Measurements from ENCODE around the gene DNLZ.

DNLZ gene

GRCh38 chr9:136376457-136376856 lies 12.9 kb upstream of the DNLZ start:
- Mint-ChIP-seq H3K27ac (no peak overlapping the region), H3K4me1 (ENCODE audit: low read depth) (no peaks in the 10 kb centered on the region), H3K4me3 (no peak overlapping the region), H3K9me3 (no peaks in the 10 kb centered on the region), H3K36me3 (ENCODE audit: low read depth) (peaks cover 3% of the 10 kb centered on the region), H3K27me3 (ENCODE audit: low read depth) (no peaks in the 10 kb centered on the region)
- no peak for DNase-seq (ENCODE audit: low spot score)

GRCh38 chr9:136375096-136375495 lies 11.6 kb upstream of the DNLZ start:
- Mint-ChIP-seq H3K9me3 (no peaks in the 10 kb centered on the region), H3K27ac (no peak overlapping the region), H3K36me3 (ENCODE audit: low read depth) (no peaks in the 10 kb centered on the region), H3K4me1 (ENCODE audit: low read depth) (no peaks in the 10 kb centered on the region), H3K4me3 (no peak overlapping the region), H3K27me3 (ENCODE audit: low read depth) (no peaks in the 10 kb centered on the region)
- no peak for DNase-seq (ENCODE audit: low spot score)

DNA sequence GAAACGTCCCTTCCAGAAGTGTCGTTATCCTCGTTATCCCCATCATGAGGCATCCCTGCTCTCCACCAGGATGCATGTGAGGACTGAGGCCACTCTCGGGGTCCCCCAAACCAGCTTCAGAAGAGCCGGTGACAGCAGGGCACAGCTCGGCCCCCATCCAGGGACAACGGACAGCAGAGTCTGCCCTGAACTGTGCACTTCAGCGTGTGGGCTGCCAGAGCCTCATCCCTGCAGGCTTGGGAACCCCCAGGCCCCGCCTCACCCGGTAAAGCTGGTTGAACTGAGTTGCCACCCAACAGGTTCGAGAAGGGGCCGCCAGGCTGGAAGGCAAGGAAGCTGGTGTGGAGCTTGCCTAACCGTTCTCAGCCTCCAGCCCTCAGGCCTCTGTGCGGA lies 10.6 kb upstream of the DNLZ start:
- Mint-ChIP-seq H3K36me3 (ENCODE audit: low read depth) (no peaks in the 10 kb centered on the region), H3K4me1 (ENCODE audit: low read depth) (no peaks in the 10 kb centered on the region), H3K27me3 (ENCODE audit: low read depth) (no peaks in the 10 kb centered on the region), H3K27ac (no peak overlapping the region), H3K9me3 (no peaks in the 10 kb centered on the region), H3K4me3 (no peak overlapping the region)
- no peak for DNase-seq (ENCODE audit: low spot score)

DNA sequence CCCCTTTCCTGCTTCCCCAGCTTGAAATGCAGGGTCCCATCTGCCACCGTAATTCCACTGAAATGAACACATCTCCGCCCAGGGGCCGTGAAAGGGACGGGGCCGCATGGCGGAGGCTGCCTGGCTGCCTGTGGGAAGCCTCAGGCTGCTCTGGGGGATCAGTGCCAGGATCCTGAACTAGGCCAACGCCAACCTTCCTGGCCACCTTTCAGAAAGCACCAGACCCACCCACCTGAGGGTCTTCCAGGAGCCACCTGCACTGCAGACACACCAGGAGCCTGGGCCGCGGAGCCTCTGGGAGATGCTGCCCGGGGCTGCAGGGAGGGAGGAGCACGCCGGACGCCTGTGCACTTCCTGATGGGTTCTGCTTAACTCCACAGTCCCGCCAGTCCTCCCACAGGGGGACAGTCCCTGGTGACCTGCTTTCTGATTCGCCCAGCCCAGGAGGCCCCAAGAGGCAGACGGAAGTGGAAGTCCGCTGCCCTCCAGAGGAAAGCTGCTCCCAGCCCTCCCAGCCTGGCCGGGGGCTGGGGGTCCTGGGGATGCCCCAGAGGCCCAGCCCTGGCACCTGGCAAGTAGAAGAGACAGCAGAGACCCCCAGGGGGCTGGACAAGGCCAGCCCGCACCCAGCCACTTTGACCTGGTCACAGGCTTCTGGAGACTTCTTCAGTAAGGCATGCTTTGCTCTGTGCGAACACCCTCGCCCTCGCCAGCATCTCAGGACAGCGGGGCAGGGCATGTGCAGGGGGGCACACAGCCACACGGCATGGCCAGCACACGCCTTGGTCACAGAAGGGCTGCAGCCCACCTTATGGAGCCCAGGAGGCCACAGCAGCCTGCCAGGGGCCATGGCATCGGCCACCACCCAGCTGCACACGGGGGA lies 10.0 kb upstream of the DNLZ start, which contains the start of gene CARD9:
Gene CARD9 (minus strand): TSS at position 370 of the 883 bp plus-strand sequence. CDS start 1,591 bp downstream, outside the sequence.
- Mint-ChIP-seq H3K4me1 (ENCODE audit: low read depth) (no peaks in the 10 kb centered on the region), H3K9me3 (no peaks in the 10 kb centered on the region), H3K27ac (no peak within 1 kb of the TSS), H3K27me3 (ENCODE audit: low read depth) (no peaks in the 10 kb centered on the region), H3K36me3 (ENCODE audit: low read depth) (no peaks in the 10 kb centered on the region), H3K4me3 (peak within 1 kb of the TSS; percentile 60)
- DNase-seq (ENCODE audit: low spot score), result peak; percentile 22

DNA sequence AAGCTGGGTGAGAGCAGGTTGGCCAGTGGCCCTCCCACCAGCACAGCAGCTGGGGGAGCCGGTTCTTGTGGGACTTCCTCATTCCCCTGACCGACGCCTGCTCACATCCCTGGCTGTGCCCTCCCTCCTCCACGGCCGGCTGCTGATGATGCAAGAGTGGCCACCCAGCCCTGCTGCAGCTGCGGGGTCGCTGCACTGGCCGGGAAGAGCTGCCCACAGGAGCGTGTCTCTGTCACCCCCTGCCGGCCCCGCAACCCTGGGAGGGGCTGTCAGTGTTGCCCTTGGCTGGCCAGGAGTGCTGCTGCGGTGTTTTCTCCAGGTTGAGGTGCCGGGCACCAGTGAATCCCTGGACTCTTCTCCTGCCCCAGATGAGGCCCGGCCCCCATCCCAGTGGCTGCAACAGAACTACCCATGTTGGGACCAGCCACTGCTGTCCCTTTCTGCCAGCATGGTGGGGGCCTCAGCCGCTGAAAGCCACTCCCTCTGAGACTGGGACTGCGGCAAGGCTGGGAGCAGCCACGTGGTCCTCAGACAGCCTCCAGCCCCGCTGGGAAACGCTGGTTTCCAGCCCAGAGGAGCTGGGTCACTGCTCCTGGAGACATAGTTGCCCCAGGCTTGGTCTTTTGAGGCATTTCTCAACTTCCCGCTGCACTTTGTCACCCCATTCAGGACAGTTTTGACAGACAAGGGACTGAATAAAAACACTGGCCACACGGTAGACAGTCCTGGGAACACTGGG lies 9.2 kb upstream of the DNLZ start:
- no peak for DNase-seq (ENCODE audit: low spot score)
- H3K36me3 Mint-ChIP-seq (ENCODE audit: low read depth), result no peaks in the 10 kb centered on the region
- H3K27ac Mint-ChIP-seq, result no peak overlapping the region
- H3K4me1 Mint-ChIP-seq (ENCODE audit: low read depth), result no peaks in the 10 kb centered on the region
- H3K9me3 Mint-ChIP-seq, result no peaks in the 10 kb centered on the region
- peak overlapping the region; percentile 60 for H3K4me3 Mint-ChIP-seq
- no peaks in the 10 kb centered on the region for H3K27me3 Mint-ChIP-seq (ENCODE audit: low read depth)

- Mint-ChIP-seq H3K9me3 (no peaks in the 10 kb centered on the region), H3K36me3 (ENCODE audit: low read depth) (no peaks in the 10 kb centered on the region), H3K27ac (no peak overlapping the region), H3K4me3 (no peak overlapping the region), H3K27me3 (ENCODE audit: low read depth) (no peaks in the 10 kb centered on the region), H3K4me1 (ENCODE audit: low read depth) (no peaks in the 10 kb centered on the region)
- no peak for DNase-seq (ENCODE audit: low spot score)
Measured at GRCh38 chr9:136372006-136372405, 8.5 kb upstream of the DNLZ start.

DNA sequence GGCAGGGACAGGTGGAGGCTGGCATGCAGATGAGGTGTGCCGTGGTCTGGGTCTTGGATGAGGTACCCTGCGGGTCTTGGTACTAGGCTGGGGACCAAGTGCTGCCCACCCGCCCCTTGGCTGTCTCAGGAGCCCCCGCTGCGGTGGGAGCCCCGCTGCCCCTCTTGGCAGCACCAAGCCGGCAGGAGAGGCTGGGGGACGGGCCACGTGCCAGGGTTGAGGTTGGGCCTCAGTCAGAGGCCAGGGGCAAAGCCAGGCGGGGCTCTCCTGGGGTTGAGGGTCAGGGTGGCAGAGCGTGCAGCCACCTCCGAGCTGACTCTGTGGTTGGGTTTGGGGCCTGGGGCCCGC lies 8.0 kb upstream of the DNLZ start:
- no peaks in the 10 kb centered on the region for H3K4me1 Mint-ChIP-seq (ENCODE audit: low read depth)
- no peak overlapping the region for H3K27ac Mint-ChIP-seq
- no peaks in the 10 kb centered on the region for H3K9me3 Mint-ChIP-seq
- H3K27me3 Mint-ChIP-seq (ENCODE audit: low read depth), result no peaks in the 10 kb centered on the region
- no peak overlapping the region for H3K4me3 Mint-ChIP-seq
- no peak for DNase-seq (ENCODE audit: low spot score)
- H3K36me3 Mint-ChIP-seq (ENCODE audit: low read depth), result no peaks in the 10 kb centered on the region

- Mint-ChIP-seq H3K4me3 (no peak overlapping the region), H3K27ac (no peak overlapping the region)
- DNase-seq (ENCODE audit: low spot score), result no peak
Measured at GRCh38 chr9:136370687-136371532, 7.4 kb upstream of the DNLZ start.

GRCh38 chr9:136370037-136370436 lies 6.5 kb upstream of the DNLZ start:
- Mint-ChIP-seq H3K36me3 (ENCODE audit: low read depth) (no peaks in the 10 kb centered on the region), H3K4me3 (no peak overlapping the region), H3K27me3 (ENCODE audit: low read depth) (no peaks in the 10 kb centered on the region), H3K27ac (no peak overlapping the region), H3K9me3 (no peaks in the 10 kb centered on the region), H3K4me1 (ENCODE audit: low read depth) (no peaks in the 10 kb centered on the region)
- DNase-seq (ENCODE audit: low spot score), result no peak

More at GRCh38 chr9:136370687-136371532, 7.4 kb upstream of the DNLZ start:
- Mint-ChIP-seq H3K27me3 (ENCODE audit: low read depth) (no peaks in the 10 kb centered on the region), H3K9me3 (no peaks in the 10 kb centered on the region), H3K4me1 (ENCODE audit: low read depth) (no peaks in the 10 kb centered on the region), H3K36me3 (ENCODE audit: low read depth) (no peaks in the 10 kb centered on the region)

DNA sequence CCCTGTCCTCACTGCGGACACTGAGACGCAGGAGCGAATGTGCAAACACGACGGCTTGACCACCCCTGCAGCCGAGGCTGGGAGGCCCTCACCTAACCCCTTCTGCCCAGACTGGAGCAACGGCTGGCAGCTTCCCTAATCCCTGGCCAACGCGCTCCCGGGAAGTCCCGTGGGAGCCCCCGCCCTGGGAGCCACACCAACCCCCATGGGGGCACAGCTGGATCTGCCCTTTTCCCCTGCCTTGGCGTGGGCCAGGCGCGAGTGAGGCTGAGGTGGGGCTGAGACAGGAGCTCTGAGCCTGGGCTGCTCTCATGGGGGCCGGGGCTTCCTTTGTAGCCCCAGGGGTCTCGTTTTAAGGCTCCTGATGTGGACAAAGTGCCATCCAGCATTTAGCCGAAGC lies 4.6 kb upstream of the DNLZ start:
- Mint-ChIP-seq H3K4me3 (no peak overlapping the region), H3K4me1 (ENCODE audit: low read depth) (no peaks in the 10 kb centered on the region), H3K9me3 (no peaks in the 10 kb centered on the region), H3K27me3 (ENCODE audit: low read depth) (no peaks in the 10 kb centered on the region), H3K27ac (no peak overlapping the region), H3K36me3 (ENCODE audit: low read depth) (no peaks in the 10 kb centered on the region)
- DNase-seq (ENCODE audit: low spot score), result no peak

- H3K4me1 Mint-ChIP-seq (ENCODE audit: low read depth), result peaks cover 4% of the 10 kb centered on the region
- H3K27ac Mint-ChIP-seq, result no peak overlapping the region
- no peaks in the 10 kb centered on the region for H3K9me3 Mint-ChIP-seq
- H3K4me3 Mint-ChIP-seq, result no peak overlapping the region
- H3K36me3 Mint-ChIP-seq (ENCODE audit: low read depth), result no peaks in the 10 kb centered on the region
- no peaks in the 10 kb centered on the region for H3K27me3 Mint-ChIP-seq (ENCODE audit: low read depth)
- no peak for DNase-seq (ENCODE audit: low spot score)
Measured at GRCh38 chr9:136367296-136368145, 4.0 kb upstream of the DNLZ start.

DNA sequence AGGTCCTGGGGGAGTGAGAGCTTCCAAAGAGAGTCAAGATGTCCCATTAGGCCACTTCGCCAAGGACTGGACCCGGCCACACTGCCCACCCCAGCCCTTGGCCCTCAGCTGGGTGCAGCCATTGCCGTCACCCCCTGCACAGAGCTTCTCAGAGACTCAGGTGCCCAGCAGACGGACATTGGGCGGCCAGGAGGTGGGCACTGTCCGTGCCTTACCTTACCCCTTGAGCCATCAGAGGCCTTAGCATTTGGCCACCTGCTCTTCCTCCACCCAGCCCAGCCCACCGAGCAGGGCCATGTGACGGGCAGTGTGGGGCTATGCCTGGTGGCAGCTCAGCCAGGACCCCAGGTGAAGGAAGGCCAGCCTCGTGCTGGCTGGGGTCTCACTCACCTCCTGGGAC lies 3.3 kb upstream of the DNLZ start:
- no peak overlapping the region for H3K27ac Mint-ChIP-seq
- no peaks in the 10 kb centered on the region for H3K9me3 Mint-ChIP-seq
- peaks cover 5% of the 10 kb centered on the region for H3K4me1 Mint-ChIP-seq (ENCODE audit: low read depth)
- H3K4me3 Mint-ChIP-seq, result no peak overlapping the region
- H3K27me3 Mint-ChIP-seq (ENCODE audit: low read depth), result no peaks in the 10 kb centered on the region
- no peak for DNase-seq (ENCODE audit: low spot score)
- H3K36me3 Mint-ChIP-seq (ENCODE audit: low read depth), result no peaks in the 10 kb centered on the region

GRCh38 chr9:136365775-136366222 lies 2.3 kb upstream of the DNLZ start:
- no peaks in the 10 kb centered on the region for H3K9me3 Mint-ChIP-seq
- peaks cover 5% of the 10 kb centered on the region for H3K4me1 Mint-ChIP-seq (ENCODE audit: low read depth)
- no peaks in the 10 kb centered on the region for H3K27me3 Mint-ChIP-seq (ENCODE audit: low read depth)
- H3K27ac Mint-ChIP-seq, result peak overlapping the region; percentile 36
- DNase-seq (ENCODE audit: low spot score), result no peak
- no peak overlapping the region for H3K4me3 Mint-ChIP-seq
- H3K36me3 Mint-ChIP-seq (ENCODE audit: low read depth), result no peaks in the 10 kb centered on the region

All from T-helper 2 cell treated with Interferon-gamma antibody and Interleukin-4, amounts not matched to agents 5 μg/mL and 100 μg/mL, for 36 hours (primary cell).